GM18867 (cell line): Measurements from ENCODE around the gene LRRC72.
"Not testable (repeated sequence)": the region's sequence is repeated elsewhere in the genome, so short reads cannot be mapped to it uniquely, and the experiment has no call there.

ENCODE experiments used
- ATAC-seq: cut with Tn5 transposase; IDR thresholded peaks from one replicate; pipeline ENCODE4 v1.9.1; 2021; ENCODE audit warnings: mild to moderate bottlenecking, moderate library complexity; ENCODE audit not compliant: unreplicated experiment

LRRC72 gene

DNA sequence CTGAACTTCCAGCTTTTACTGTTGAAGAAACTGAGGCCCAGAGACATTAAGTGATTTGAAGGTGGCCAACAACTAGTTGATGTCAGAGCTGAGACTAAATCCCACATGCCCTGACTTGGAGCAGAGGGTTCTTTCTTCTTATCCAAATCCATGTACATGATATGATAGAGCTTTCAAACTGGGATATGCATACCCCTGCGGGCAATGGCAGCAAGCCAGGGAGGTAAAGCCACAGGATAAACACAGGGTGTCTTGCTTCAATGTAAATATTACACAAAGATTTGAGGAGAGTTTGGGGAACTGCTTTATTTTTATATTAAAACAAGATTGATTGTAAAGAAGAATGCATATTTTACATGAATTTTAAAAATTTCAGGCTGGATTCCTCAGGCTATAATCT lies 2.3 kb upstream of the LRRC72 start:
- ATAC-seq, result no peak

DNA sequence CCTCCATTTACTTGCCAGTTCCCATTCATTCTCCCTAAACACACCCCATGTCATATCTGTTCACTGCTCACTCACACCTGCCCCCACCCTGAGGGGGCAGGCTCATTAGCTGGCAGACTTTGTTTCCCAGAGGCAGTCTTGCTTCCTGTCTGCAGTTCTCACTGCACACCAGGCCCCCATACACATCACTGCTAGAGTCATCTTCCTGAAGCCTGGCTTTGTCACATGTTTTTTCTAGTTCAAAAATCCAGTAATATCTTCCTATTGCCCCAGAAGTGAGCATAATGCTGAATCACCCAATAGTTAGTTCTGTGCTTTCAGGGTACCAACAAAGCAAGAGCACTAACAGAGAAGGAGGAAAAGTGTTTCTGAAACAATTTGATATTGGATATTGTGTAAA lies 1.9 kb downstream of the LRRC72 start:
- ATAC-seq, result no peak

DNA sequence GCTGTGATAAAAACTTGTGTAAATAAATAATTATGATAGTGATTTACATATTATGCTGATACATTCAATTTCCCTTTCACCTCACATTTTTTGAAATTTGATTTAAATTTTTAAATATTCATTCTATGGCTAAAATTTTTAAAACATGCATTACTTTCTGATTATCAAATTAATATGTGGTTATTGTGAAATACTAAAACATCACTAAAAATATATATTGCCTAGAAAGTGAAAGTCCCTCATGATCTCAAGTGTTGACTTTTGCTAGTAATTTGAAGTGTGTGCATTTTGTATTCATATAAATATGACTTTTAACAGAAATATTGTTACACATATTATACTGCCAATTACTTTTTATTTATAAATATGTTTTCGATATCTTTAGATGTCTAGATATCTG lies 3.1 kb downstream of the LRRC72 start:
- no peak for ATAC-seq

DNA sequence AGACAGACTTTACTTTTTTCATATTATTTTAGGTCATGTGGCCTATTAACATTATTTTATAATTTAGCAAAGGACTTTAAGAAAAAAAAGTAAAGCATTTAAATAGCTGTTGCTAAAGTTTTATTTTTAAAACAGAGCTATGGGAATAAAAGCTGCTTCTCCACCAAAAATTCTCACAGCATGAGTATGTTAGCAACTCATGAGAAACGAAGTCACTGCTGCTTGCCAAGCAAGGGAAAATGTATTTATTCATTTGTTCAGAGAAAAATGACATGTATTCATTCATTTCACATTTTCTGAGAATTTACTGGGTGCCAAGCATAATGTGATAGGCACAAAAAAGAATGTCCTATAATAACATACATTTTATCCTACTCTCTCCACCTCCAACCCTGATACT lies 5.1 kb downstream of the LRRC72 start:
- ATAC-seq, result no peak

DNA sequence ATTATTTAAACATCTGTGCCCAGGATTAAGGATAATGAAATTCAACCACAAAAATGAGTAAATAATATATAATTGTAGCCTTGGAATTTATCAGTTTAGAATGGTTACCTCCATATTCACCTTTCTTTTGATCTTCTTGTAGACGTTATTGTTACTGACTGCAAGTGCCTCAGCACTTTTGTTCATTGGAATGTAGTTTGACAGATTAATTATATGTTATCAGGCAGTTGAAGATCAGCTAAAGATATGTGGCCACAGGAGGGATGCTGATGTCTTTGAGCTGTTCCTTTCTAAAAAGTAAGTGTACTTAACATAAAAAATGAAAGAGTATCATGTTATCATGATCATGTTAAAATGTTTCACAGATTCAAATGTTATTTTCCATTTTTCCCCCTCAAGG lies 5.6 kb downstream of the LRRC72 start:
- no peak for ATAC-seq

DNA sequence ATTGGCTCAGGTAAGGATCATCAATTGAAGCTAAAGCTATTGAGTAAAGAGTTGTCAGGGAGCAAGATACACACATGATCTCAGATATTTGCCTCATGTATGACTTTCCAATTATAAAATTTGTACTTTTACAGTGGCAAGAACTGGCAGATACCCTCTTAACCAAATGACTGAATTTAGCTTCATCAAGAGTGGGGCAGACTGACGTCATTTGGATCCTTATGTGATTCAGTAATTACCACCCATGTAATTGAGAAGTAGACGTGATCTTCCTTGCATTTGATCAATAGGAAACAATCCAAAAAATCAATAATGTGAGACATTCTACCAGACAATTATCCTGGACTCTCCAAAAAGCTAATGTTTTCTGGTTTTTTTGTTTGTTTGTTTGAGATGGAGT lies 8.9 kb downstream of the LRRC72 start:
- no peak for ATAC-seq

DNA sequence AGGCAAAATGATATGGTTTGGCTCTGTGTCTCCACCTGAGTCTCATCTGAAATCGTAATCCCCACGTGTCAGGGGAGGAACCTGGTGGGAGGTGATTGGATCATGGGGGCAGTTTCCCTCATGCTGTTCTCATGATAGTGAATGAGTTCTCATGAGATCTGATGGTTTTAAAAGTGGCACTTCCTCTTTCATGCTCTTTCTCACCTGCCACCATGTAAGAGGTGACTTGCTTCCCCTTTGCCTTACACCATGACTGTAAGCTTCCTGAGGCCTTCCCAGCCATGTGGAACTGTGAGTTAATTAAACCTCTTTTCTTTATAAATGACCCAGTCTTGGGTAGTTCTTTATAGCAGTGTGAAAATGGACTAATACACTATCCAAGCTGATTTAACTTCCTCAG lies 13.9 kb downstream of the LRRC72 start:
- not testable (repeated sequence) for ATAC-seq

DNA sequence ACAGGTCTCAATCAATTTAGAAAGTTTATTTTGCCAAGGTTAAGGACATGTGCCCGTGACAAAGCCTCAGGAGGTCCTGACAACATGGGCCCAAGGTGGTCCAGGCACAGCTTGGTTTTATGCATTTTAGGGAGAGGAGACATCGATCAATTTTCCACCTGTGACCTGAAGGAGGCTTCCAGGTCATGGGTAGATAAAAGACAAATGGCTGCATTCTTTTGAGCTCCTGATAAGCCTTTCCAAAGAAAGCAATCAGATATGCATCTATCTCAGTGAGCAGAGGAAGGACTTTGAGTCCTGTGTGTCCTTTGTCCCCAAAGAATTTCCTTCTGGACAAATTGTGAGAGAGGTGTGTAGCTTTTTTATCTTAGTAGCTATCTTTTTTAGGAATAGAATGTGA lies 15.8 kb downstream of the LRRC72 start:
- ATAC-seq, result no peak

DNA sequence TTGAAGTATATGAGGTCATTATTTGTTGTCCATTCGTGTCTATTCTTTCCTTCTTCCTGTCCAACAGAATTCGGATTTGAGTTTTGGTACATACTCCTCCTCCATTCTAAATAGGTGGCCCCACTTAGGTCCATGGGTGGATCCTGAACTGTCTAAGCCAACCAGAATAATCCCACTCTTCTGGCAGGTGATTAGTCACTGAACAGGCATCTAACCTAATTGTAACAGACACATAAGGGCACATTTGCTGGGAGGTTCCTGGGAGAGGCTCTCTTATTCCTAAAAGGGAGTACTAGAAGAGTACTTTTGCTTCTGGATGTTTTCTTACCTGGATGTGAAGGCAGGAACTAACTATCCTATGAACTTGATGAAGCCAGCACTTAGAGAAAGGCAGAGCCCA lies 16.8 kb downstream of the LRRC72 start:
- no peak for ATAC-seq

DNA sequence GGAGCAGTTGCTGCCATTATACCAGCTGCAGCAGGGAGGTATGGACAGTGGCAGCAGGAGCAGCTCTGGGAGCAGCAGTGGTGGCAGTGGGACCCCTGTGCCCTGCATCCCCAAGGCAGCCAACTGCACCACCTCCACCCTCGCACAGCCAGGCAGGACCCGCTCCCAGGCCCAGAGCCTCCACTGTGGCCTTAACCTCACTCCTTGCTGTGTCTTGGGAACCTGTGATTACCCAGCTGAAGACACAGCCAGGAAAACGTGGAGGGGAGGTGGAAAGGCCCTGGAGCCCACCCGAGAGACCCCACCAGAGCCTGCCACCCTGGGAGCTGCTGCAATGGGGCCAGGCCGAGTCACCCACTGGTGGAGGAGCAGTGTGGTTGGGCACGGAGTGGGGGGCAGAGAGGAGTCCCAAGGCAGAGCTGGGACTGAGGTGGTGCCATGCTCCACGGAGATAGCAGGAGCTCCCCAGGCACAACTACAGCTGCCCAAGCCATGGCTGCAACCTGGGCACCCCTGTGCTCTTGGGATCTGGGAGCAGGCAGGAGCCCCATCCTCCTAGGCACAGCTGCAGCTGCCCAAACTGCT lies 20.4 kb downstream of the LRRC72 start:
- no peak for ATAC-seq

DNA sequence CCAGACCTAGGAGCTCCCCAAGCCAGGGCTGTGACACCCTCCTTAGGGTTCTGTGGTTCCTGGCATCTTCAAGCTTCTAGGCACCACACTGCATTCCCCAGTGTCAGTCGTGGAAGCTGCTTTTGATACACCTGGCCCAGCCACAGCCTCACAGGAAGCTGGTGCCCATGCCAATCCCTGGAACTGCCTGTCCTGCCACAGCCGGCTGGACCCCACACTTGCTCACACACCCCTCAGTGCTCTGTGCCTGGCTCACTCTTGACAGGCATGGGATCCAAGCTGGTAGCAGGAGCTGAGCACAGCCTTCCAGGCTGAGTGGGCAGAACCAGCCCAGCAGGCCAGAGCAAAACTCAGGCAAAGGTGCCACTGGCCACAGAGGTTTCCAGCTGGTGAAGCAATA lies 21.8 kb downstream of the LRRC72 start:
- no peak for ATAC-seq

DNA sequence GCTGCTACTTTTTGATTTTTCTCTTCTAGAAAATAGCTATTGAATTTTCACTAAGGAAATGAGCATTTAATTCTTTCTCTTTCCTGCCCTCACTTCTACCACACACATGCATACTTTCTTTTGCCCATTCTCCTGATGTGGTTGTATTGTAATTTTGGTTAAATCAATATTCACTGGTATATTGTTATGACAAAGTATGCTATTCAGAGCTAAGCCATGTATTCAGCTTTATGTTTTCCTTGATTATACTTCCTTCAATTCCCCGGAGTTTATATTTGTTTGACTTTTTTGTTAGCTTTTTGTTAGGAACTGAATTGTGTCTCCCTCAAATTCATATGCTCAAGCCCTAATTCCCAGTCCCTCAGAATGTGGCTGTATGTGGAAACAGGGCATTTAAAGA lies 24.0 kb downstream of the LRRC72 start:
- no peak for ATAC-seq

DNA sequence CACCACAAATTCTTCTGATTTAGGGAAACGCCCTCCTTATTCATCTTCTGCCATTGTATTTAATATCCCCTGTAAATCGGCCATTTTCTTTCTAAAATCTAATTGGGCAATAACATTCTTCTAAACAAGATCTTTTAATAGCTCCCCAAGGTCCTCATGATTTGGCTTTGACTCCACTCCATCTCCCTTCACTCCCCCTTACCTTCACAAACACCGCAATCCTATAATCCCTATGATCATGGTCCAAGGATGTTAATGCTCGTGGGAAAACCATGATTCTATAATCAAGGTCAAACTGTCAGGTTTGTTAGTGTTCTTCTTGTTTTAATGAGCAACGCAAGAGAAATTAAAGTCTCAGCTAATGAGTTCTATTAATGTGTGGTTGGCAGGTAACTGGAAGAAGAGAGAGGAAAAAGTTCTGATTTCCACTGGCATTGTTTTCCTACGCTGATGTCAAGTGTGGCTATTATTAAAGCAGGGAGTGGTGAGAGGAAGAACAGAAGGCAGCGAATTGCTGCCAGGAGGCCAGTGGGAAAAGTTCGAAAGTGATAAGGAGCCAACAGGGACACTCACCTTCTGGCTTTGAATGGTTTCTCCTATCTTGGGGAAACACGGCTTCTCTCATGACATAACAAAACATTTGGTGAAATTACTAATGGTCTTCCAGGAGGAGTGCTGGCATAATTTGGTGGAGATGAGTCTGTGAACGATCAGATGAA lies 28.1 kb downstream of the LRRC72 start:
- no peak for ATAC-seq

DNA sequence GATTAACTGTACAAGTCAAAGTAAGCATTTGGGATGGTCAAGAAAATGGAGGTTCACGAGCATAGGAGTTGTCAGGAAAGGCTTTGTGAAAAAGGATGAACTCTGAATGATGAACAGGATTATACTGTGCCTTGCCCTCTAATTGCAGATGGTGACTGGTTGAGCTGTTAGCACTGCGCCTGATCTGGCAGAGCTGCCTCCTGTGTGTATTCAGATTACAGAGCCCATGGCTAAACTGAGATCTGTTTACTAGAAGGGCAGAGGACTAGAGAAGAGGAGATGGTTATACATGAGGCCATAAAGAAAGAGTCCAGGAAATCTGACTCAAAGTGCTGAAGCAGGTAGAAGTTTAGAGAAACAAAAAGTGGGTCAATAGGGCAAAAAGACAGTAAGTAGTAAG lies 29.7 kb downstream of the LRRC72 start:
- ATAC-seq, result no peak

DNA sequence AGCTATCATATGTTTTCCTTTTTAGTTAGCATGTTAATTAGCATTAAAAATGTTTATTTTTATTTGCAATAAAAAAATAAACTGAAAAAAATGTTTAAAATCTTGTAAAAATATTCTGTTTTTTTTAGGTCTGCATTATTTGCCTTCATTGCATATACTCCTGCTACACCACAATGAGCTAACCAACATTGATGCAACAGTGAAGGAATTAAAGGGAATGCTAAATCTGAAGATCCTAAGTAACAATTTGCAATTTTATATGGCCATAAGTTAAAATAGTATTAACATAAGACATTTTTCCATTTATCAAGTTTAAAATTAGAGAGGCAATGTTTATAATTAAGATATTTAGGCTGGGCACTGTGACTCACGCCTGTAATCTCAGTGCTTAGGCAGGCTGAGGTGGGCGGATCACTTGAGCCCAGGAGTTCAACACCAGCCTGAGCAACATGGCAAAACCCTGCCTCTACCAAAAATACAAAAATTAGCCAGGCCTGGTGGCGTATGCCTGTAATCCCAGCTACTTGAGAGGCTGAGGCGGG lies 32.2 kb downstream of the LRRC72 start:
- ATAC-seq, result no peak

DNA sequence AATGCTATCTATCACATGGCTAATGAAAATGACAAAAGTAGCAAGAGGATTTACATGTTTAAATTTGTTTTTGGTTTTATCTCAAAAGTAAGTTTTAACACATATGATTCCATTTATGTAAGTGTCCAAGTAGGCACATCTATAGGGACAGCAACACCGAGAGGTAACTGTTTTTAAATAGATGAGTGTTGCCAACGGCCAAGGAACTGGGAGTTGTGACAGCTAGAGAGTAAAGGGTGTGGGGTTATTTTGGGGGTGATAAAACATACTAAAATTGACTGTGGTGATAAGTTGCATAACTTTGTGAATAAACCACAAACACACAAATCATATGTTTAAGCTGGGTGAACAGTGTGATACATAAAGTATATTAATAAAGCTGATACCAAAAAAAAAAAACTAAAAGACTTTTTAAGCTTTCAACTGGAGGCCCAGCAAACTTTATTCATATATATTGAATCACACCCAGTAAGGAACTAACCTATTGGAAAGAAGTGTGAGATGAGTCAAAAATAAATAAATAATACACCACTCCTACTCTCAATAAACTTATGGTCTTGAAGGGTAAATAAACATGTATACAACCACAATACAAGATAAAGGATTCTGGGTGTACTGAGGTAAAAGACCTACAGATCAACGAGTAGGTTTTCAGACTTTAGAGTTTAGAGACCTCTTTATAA lies 33.0 kb downstream of the LRRC72 start:
- ATAC-seq, result no peak

DNA sequence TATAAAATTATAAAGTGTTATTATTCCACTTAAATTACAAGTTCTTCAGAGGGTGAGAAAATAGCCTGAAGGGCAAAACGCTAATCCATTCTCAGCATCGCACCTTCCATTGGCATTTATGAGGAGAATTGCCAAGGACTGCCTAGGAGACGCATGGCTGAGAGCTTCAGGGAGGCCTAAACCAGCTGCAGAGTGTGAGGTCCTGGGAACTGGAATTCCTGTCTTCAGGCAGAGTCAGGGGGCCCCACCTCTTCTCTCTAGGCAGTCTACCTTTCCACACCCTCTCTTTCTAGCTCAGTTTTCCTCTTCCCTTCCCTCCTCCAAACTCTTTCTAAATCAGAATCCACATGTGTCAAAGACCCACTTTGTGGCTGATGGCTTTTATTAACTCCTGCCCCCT lies 35.3 kb downstream of the LRRC72 start:
- no peak for ATAC-seq

DNA sequence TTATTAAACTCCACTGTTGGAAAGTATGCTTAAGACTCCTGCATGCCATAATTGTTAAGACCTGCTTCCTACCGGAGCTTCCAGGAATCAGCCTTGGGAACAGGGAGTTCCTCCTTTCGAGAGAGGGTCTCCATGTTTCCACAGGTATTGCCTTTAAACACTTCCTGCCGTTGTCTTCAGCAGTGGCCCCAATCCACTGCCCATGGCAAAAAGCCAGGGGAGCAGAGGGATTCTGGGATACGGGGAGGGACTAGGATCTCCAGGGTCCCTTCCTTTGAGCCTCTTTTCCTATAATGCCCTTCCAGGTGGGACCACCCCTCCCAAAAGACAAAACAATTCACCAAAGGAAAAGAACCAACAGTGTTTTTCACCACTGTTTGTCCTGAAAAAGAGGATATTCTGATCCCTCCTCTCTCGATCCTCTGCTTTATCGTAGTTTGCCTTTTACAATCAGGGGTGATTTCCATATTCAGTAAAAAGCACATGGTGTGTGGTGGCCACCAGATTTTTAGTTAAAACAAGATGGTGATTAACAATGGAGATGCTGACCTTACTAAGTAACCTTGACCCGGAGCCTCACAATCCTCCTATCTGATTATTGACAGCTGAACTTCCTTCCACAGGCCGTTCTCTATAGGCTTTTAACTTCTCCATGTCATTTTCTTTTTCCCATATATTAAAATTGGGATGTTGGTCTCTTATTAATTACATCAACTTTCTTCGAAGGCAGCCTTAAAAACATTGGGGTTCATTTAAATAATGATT lies 36.0 kb downstream of the LRRC72 start:
- no peak for ATAC-seq

DNA sequence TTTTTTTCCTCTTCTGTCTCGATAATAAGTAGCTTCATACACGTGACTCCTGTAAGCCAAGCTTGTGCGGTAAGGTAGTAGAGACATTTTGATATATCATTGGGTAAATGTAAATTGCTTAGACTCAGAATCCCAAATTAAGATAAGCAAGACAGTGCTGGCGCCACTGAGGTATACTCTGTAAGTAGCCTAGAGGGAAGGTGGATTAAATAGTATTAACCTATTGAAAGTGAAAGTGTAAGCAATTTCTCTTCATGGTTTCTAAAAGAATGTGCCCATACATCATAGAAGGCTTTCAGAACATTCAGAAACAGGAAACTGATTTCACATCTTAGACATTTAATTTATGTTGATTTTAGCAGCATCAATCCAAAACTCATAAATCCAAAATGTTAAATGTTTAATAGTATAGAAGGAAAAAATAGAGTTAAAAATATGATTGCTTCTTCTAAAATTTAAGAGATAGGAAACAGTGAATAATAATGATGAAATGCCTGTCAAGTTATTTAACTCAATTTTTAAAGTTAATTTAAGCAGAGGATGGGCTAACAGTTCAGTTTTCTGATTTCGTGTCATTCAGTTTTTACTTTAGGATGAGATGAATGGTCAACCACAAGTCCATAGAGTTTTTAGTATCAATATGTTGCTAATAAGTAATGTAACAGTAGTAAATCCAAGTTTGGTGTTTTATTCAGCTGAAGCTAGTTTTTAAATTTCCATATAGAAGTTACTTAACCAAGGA lies 36.8 kb downstream of the LRRC72 start:
- peak; percentile 79 for ATAC-seq

DNA sequence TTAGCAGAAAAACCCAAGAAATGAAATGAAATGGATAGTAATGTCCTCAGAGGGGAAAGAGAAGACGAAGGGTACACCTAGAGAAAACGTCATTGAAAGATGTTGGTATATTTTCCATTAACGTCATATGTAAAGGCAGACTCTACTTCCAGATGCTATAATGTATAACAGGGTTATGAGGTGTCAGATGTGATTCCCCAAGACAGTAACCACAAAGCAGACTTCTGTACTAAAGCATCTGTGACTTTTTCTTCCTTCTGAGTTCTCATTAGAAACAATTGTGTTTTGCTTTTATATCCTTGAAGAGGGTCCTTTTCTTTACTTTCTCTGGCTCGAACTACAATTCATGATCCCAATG lies 37.4 kb downstream of the LRRC72 start:
- ATAC-seq, result no peak

DNA sequence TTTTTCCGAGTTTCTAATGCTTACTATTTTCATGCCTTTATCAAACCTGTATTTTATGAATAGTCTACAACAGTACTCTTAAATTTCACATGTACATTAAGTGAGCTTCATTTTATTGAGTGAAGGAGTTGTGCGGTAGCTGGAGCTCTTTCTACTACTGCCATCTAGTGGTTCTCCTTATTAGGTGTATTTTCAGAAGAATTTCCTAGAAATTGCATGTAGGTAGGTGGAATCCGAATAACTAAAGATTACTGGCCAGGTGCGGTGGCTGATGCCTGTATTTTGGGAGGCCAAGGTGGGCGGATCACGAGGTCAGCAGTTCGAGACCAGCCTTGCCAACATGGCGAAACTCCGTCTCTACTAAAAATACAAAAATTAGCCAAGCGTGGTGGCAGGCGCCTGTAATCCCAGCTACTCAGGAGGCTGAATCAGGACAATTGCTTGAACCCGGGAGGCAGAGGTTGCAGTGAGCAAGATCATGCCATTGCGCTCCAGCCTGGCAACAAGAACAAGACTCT lies 38.3 kb downstream of the LRRC72 start:
- peak; percentile 73 for ATAC-seq
